ENCODE measurements around the gene SRSF4. TPM values are rescaled to one million over a fixed set of nuclear protein-coding genes. Genes with fewer than 3 reads are reported as not detected.

SRSF4 gene
- total and polyA plus RNA-seq, 10 of the 15 experiments (the other 5 are each of a cell fraction or from before 2014, with no cell fraction given): 17.2 to 107 (median 78.6) TPM

DNA sequence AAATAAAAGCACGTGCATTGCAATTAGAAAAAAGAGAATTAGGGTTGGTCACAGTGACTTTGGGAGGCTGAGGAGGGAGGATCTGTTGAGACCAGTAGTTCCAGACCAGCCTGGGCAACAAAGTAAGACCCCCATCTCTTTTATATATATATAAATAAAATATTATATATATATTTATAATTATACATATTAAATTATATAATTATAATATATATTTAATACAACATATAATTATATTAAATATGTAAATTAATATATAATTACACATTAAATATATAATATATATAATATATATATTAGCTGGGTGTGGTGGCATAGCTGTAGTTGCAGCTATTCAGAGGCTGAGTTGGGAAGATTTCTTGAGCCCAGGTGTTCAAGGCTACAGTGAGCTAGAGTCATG is 81.2 kb downstream of the SRSF4 start:
- no TSS peak for BruUV-seq (replicated peaks)
- intact Hi-C loops (cut with micrococcal nuclease; ENCODE audit: unreplicated experiment) (no loop called here), in situ Hi-C loops (cut with MboI) (no loop called here)
- 94% methylated on average over 1 of the region's 1 CpG for WGBS (ENCODE audit: insufficient coverage, insufficient replicate concordance, low lambda C conversion rate, missing lambda C conversion rate)
- POLR2A ChIA-PET: no interaction called here
- H3K79me2 ChIP-seq (ENCODE audit: control insufficient read depth, insufficient read depth, low read length): no peaks in the 10 kb centered on the region
- no peak overlapping the region for H3K4me3 ChIP-seq
- no peaks in the 10 kb centered on the region for H4K20me1 ChIP-seq (ENCODE audit: control insufficient read depth, insufficient read depth)
- no peak overlapping the region for H3K4me2 ChIP-seq (ENCODE audit: control insufficient read depth, insufficient read depth)
- DNase-seq (ENCODE audit: low read depth, low spot score) (no peak), ATAC-seq (no peak), FAIRE-seq (no peak)
- H3K9me3 ChIP-seq (replicated peaks; ENCODE audit: control insufficient read depth, insufficient read depth, low read length): no peaks in the 10 kb centered on the region
- no peaks in the 10 kb centered on the region; a peak in 1 of 4 replicates for H3K36me3 ChIP-seq (ENCODE audit: control insufficient read depth in 2 of 2, insufficient read depth in 2 of 2, low read length in 1 of 2)
- no peak overlapping the region for H3K9ac ChIP-seq (ENCODE audit: control insufficient read depth, insufficient read depth, low read length)
- RAD21 ChIA-PET (ENCODE audit: unreplicated experiment): no interaction called here
- H3K27ac ChIP-seq (ENCODE audit: control insufficient read depth, insufficient read depth): no peak overlapping the region
- no peaks in the 10 kb centered on the region for H3K4me1 ChIP-seq (ENCODE audit: control insufficient read depth, insufficient read depth, low read length)
- SMC1A ChIA-PET (ENCODE audit: uncharacterized antibody, unreplicated experiment): no interaction called here
- no peak overlapping the region for H2AFZ ChIP-seq (ENCODE audit: control insufficient read depth, low read depth, low read length)
- CTCF ChIA-PET: interaction anchor here (0.6 to 0.8 kb wide), 2 partner anchors 32 to 223 kb away, joined by 3 read pairs; no protein-coding TSS in a partner anchor
- H3K27me3 ChIP-seq (replicated peaks in 1 of 2; ENCODE audit: control insufficient read depth in 2 of 2, insufficient read depth in 2 of 2, low read length in 1 of 2): no peaks in the 10 kb centered on the region
- TF ChIP-seq SUZ12 (IDR thresholded peaks at IDR 0.05; ENCODE audit: unreplicated experiment) (no peak), NR2F1 (conservative IDR thresholded peaks at IDR 0.05) (no peak), MTA3 (IDR thresholded peaks at IDR 0.05; ENCODE audit: borderline replicate concordance, low read length) (no peak), KLF5 (IDR thresholded peaks at IDR 0.05; ENCODE audit: partially characterized antibody) (no peak), ZBED1 (IDR thresholded peaks at IDR 0.05; ENCODE audit: borderline replicate concordance) (no peak), POU2F2 (IDR thresholded peaks at IDR 0.05; ENCODE audit: borderline replicate concordance, low read depth, low read length) (no peak), MTA2 (IDR thresholded peaks at IDR 0.05; ENCODE audit: low read depth) (no peak), BHLHE40 (IDR thresholded peaks at IDR 0.05; ENCODE audit: borderline replicate concordance in 1 of 2, low read depth in 2 of 2, low read length in 1 of 2) (no peak), CREB1 (IDR thresholded peaks at IDR 0.05; ENCODE audit: low read depth) (no peak), NFXL1 (IDR thresholded peaks at IDR 0.05; ENCODE audit: borderline replicate concordance) (no peak), IRF4 (IDR thresholded peaks at IDR 0.05; ENCODE audit: low read depth, low read length) (no peak), CREM (IDR thresholded peaks at IDR 0.05; ENCODE audit: low read depth) (no peak), SIN3A (IDR thresholded peaks at IDR 0.05; ENCODE audit: low read depth, low read length) (no peak)
- TF ChIP-seq, protein P1, sequence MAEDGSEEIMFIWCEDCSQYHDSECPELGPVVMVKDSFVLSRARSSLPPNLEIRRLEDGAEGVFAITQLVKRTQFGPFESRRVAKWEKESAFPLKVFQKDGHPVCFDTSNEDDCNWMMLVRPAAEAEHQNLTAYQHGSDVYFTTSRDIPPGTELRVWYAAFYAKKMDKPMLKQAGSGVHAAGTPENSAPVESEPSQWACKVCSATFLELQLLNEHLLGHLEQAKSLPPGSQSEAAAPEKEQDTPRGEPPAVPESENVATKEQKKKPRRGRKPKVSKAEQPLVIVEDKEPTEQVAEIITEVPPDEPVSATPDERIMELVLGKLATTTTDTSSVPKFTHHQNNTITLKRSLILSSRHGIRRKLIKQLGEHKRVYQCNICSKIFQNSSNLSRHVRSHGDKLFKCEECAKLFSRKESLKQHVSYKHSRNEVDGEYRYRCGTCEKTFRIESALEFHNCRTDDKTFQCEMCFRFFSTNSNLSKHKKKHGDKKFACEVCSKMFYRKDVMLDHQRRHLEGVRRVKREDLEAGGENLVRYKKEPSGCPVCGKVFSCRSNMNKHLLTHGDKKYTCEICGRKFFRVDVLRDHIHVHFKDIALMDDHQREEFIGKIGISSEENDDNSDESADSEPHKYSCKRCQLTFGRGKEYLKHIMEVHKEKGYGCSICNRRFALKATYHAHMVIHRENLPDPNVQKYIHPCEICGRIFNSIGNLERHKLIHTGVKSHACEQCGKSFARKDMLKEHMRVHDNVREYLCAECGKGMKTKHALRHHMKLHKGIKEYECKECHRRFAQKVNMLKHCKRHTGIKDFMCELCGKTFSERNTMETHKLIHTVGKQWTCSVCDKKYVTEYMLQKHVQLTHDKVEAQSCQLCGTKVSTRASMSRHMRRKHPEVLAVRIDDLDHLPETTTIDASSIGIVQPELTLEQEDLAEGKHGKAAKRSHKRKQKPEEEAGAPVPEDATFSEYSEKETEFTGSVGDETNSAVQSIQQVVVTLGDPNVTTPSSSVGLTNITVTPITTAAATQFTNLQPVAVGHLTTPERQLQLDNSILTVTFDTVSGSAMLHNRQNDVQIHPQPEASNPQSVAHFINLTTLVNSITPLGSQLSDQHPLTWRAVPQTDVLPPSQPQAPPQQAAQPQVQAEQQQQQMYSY (CRISPR knock-in tag; IDR thresholded peaks at IDR 0.05): no peak
- TF ChIP-seq, protein P2, sequence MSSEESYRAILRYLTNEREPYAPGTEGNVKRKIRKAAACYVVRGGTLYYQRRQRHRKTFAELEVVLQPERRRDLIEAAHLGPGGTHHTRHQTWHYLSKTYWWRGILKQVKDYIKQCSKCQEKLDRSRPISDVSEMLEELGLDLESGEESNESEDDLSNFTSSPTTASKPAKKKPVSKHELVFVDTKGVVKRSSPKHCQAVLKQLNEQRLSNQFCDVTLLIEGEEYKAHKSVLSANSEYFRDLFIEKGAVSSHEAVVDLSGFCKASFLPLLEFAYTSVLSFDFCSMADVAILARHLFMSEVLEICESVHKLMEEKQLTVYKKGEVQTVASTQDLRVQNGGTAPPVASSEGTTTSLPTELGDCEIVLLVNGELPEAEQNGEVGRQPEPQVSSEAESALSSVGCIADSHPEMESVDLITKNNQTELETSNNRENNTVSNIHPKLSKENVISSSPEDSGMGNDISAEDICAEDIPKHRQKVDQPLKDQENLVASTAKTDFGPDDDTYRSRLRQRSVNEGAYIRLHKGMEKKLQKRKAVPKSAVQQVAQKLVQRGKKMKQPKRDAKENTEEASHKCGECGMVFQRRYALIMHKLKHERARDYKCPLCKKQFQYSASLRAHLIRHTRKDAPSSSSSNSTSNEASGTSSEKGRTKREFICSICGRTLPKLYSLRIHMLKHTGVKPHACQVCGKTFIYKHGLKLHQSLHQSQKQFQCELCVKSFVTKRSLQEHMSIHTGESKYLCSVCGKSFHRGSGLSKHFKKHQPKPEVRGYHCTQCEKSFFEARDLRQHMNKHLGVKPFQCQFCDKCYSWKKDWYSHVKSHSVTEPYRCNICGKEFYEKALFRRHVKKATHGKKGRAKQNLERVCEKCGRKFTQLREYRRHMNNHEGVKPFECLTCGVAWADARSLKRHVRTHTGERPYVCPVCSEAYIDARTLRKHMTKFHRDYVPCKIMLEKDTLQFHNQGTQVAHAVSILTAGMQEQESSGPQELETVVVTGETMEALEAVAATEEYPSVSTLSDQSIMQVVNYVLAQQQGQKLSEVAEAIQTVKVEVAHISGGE (CRISPR knock-in tag; IDR thresholded peaks at IDR 0.05): no peak

Data from GM12878 (cell line).